ENCODE results near the gene PLA2G3. TPM values are rescaled to one million over a fixed set of nuclear protein-coding genes. Genes with fewer than 3 reads are reported as not detected.

The PLA2G3 gene
- polyA plus RNA-seq, 2 of the 4 experiments (the other 2 are of a cell fraction), result not detected

- Histone ChIP-seq H3K4me1 (no peaks in the 10 kb centered on the region), H3K9me3 (no peaks in the 10 kb centered on the region), H3K4me2 (no peak overlapping the region), H3K4me3 (no peak overlapping the region), H3K27ac (no peak overlapping the region)
- TF ChIP-seq MAZ (IDR thresholded peaks at IDR 0.05; ENCODE audit: borderline replicate concordance, low read depth, low read length), result no peak
- no peak for TF ChIP-seq NFE2L2 (conservative IDR thresholded peaks at IDR 0.05; ENCODE audit: low read length)
- no peak for TF ChIP-seq CBX8 (IDR thresholded peaks at IDR 0.05)
- no peak for TF ChIP-seq KDM1A (IDR thresholded peaks at IDR 0.05; ENCODE audit: low read depth)
- no peak for TF ChIP-seq HOXB13 (CRISPR knock-in tag; IDR thresholded peaks at IDR 0.05; ENCODE audit: low read depth)
- TF ChIP-seq ZSCAN20 (CRISPR knock-in tag; IDR thresholded peaks at IDR 0.05), result no peak
- no peak for TF ChIP-seq KDM5A (IDR thresholded peaks at IDR 0.05)
- DNase-seq (ENCODE audit: low read depth in 1 of 2, low spot score in 1 of 2) (no peak), ATAC-seq (no peak), FAIRE-seq (no peak)
- ChIA-PET CTCF (interaction anchor here (1.2 to 5.4 kb wide), 4 partner anchors 10 to 178 kb away, joined by 3 to 44 read pairs (median 9); partner anchors contain the start of gene SELENOM), POLR2A (interaction anchor here (0.9 kb wide), 1 partner anchor 126 kb away, joined by 5 read pairs; the partner anchor contains the start of genes MORC2 and TUG1)
- 92% methylated on average over 7 of the region's 7 CpGs for WGBS (ENCODE audit: missing lambda C conversion rate)
These were observed 45.6 kb downstream of the PLA2G3 start for GRCh38 chr22:31094741-31095140.

GRCh38 chr22:31094021-31094551 lies 46.2 kb downstream of the PLA2G3 start:
- 63% methylated on average over 4 of the region's 5 CpGs for WGBS (ENCODE audit: missing lambda C conversion rate)
- TF ChIP-seq ZSCAN20 (CRISPR knock-in tag; IDR thresholded peaks at IDR 0.05) (no peak), POLR2AphosphoS2 (conservative IDR thresholded peaks at IDR 0.05; ENCODE audit: low read length) (no peak), RCOR1 (IDR thresholded peaks at IDR 0.05; ENCODE audit: low read depth, low read length) (no peak), BCL3 (IDR thresholded peaks at IDR 0.05) (no peak), ZNF302 (CRISPR knock-in tag; IDR thresholded peaks at IDR 0.05) (no peak), ZFP36 (IDR thresholded peaks at IDR 0.05; ENCODE audit: borderline replicate concordance, partially characterized antibody) (no peak)
- no peak for FAIRE-seq
- H3K4me2 ChIP-seq, result no peak overlapping the region
- H3K9me3 ChIP-seq, result no peaks in the 10 kb centered on the region
- DNase-seq (ENCODE audit: low read depth in 1 of 2, low spot score in 1 of 2), result no peak
- H3K27ac ChIP-seq, result no peak overlapping the region
- ATAC-seq, result no peak
- H3K4me1 ChIP-seq, result no peaks in the 10 kb centered on the region
- H3K4me3 ChIP-seq, result no peak overlapping the region
- CTCF ChIA-PET, result interaction anchor here (1.2 to 5.4 kb wide), 6 partner anchors 9 to 178 kb away, joined by 3 to 44 read pairs (median 10); partner anchors contain the start of gene SELENOM
- POLR2A ChIA-PET, result interaction anchor here (1.1 kb wide), 1 partner anchor 8 kb away, joined by 3 read pairs; no protein-coding TSS in a partner anchor

- DNase-seq (ENCODE audit: low read depth in 1 of 2, low spot score in 1 of 2) (no peak), FAIRE-seq (no peak), ATAC-seq (no peak)
- Histone ChIP-seq H3K4me1 (no peaks in the 10 kb centered on the region), H3K4me2 (no peak overlapping the region), H3K27ac (no peak overlapping the region), H3K4me3 (no peak overlapping the region), H3K9me3 (no peaks in the 10 kb centered on the region)
- WGBS (ENCODE audit: missing lambda C conversion rate), result 88% methylated on average over 21 of the region's 33 CpGs
- no peak for TF ChIP-seq ATOH8 (CRISPR knock-in tag; IDR thresholded peaks at IDR 0.05; ENCODE audit: low read depth)
- no peak for TF ChIP-seq KDM5A (IDR thresholded peaks at IDR 0.05)
- TF ChIP-seq SMC3 (IDR thresholded peaks at IDR 0.05), result no peak
- TF ChIP-seq CBX2 (IDR thresholded peaks at IDR 0.05; ENCODE audit: borderline replicate concordance, low read depth), result no peak
- no peak for TF ChIP-seq RARB (CRISPR knock-in tag; IDR thresholded peaks at IDR 0.05)
- TF ChIP-seq FOXS1 (CRISPR knock-in tag; IDR thresholded peaks at IDR 0.05), result no peak
- no peak for TF ChIP-seq CEBPB (IDR thresholded peaks at IDR 0.05)
- TF ChIP-seq USF2 (IDR thresholded peaks at IDR 0.05), result no peak
- no peak for TF ChIP-seq ELK1 (IDR thresholded peaks at IDR 0.05; ENCODE audit: low read depth, low read length)
- TF ChIP-seq POLR2AphosphoS2 (conservative IDR thresholded peaks at IDR 0.05; ENCODE audit: low read length), result no peak
- TF ChIP-seq GATA3 (IDR thresholded peaks at IDR 0.05; ENCODE audit: borderline replicate concordance), result no peak
- no peak for TF ChIP-seq HOXA7 (CRISPR knock-in tag; IDR thresholded peaks at IDR 0.05)
- ChIA-PET CTCF (interaction anchor here (1.1 to 5.4 kb wide), 6 partner anchors 10 to 179 kb away, joined by 3 to 44 read pairs (median 5); partner anchors contain the start of gene SELENOM), POLR2A (interaction anchor here (1.1 to 1.4 kb wide), 2 partner anchors 9 to 11 kb away, joined by 3 read pairs; no protein-coding TSS in a partner anchor)
These were observed 47.0 kb downstream of the PLA2G3 start for GRCh38 chr22:31093086-31093850.

All from A549 (cell line).